ENCODE measurements around the gene CDH23. TPM values are rescaled to one million over a fixed set of nuclear protein-coding genes. Genes with fewer than 3 reads are reported as not detected.

CDH23 gene
- total and polyA plus RNA-seq, 9 of the 15 experiments (the other 6 are each of a cell fraction or from before 2014, with no cell fraction given): 0.18 to 1.2 (median 0.47) TPM

- TF ChIP-seq RBBP5 (IDR thresholded peaks at IDR 0.05; ENCODE audit: borderline replicate concordance, insufficient read depth, low read length, poor library complexity, severe bottlenecking) (no peak), NFYB (IDR thresholded peaks at IDR 0.05; ENCODE audit: extremely low read depth, insufficient read length) (peak; percentile 8), ZEB2 (IDR thresholded peaks at IDR 0.05) (no peak), ZC3H8 (IDR thresholded peaks at IDR 0.05) (no peak), MEF2A (IDR thresholded peaks at IDR 0.05; ENCODE audit: control insufficient read depth, low read depth, low read length) (no peak), CEBPB (tag; IDR thresholded peaks at IDR 0.05) (peak; percentile 97), SP2 (IDR thresholded peaks at IDR 0.05; ENCODE audit: extremely low read depth, low read depth, low read length, poor library complexity, severe bottlenecking) (no peak), ZNF217 (CRISPR knock-in tag; IDR thresholded peaks at IDR 0.05) (no peak), ZNF140 (CRISPR knock-in tag; IDR thresholded peaks at IDR 0.05) (no peak), SNRNP70 (optimal IDR thresholded peaks at IDR 0.05; ENCODE audit: low read depth, low read length) (no peak), SIRT6 (IDR thresholded peaks at IDR 0.05; ENCODE audit: low read depth, low read length) (no peak), SREBF1 (IDR thresholded peaks at IDR 0.05; ENCODE audit: borderline replicate concordance, low read depth, low read length) (no peak), EZH2 (IDR thresholded peaks at IDR 0.05; ENCODE audit: borderline replicate concordance, low read depth, low read length) (no peak), ZNF780A (CRISPR knock-in tag; IDR thresholded peaks at IDR 0.05) (no peak), TRIM28 (IDR thresholded peaks at IDR 0.05) (no peak; the same call in 1 of the 2 replicates), CBX8 (IDR thresholded peaks at IDR 0.05; ENCODE audit: borderline replicate concordance, extremely low read depth, low read depth, low read length, poor library complexity, severe bottlenecking) (no peak), ZNF699 (CRISPR knock-in tag; IDR thresholded peaks at IDR 0.05; ENCODE audit: insufficient replicate concordance) (no peak), ZNF197 (CRISPR knock-in tag; IDR thresholded peaks at IDR 0.05; ENCODE audit: low read depth) (no peak), TRIM25 (IDR thresholded peaks at IDR 0.05; ENCODE audit: borderline replicate concordance) (no peak), HDAC3 (IDR thresholded peaks at IDR 0.05; ENCODE audit: borderline replicate concordance, partially characterized antibody) (no peak)
- TF ChIP-seq, protein P1, sequence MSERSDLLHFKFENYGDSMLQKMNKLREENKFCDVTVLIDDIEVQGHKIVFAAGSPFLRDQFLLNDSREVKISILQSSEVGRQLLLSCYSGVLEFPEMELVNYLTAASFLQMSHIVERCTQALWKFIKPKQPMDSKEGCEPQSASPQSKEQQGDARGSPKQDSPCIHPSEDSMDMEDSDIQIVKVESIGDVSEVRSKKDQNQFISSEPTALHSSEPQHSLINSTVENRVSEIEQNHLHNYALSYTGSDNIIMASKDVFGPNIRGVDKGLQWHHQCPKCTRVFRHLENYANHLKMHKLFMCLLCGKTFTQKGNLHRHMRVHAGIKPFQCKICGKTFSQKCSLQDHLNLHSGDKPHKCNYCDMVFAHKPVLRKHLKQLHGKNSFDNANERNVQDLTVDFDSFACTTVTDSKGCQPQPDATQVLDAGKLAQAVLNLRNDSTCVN (CRISPR knock-in tag; IDR thresholded peaks at IDR 0.05): no peak
- TF ChIP-seq, protein P2, sequence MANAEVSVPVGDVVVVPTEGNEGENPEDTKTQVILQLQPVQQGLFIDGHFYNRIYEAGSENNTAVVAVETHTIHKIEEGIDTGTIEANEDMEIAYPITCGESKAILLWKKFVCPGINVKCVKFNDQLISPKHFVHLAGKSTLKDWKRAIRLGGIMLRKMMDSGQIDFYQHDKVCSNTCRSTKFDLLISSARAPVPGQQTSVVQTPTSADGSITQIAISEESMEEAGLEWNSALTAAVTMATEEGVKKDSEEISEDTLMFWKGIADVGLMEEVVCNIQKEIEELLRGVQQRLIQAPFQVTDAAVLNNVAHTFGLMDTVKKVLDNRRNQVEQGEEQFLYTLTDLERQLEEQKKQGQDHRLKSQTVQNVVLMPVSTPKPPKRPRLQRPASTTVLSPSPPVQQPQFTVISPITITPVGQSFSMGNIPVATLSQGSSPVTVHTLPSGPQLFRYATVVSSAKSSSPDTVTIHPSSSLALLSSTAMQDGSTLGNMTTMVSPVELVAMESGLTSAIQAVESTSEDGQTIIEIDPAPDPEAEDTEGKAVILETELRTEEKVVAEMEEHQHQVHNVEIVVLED (CRISPR knock-in tag; IDR thresholded peaks at IDR 0.05): no peak
These were observed 37.2 kb upstream of the CDH23 start (continued) for GRCh38 chr10:71359364-71360046.
